DND-41 (cell line): ENCODE data around the gene SLC43A3.

Experiments
- EZH2 ChIP-seq: IDR thresholded peaks from 3 replicates; pipeline ENCODE4 v1.6.1; 2012; ENCODE audit warnings: borderline replicate concordance, low read depth, mild to moderate bottlenecking, moderate library complexity, low read length, inconsistent platforms; ENCODE audit not compliant: severe bottlenecking
- TF ChIP-seq, protein P1 (sequence below): IDR thresholded peaks from 2 replicates; pipeline ENCODE4 v1.5.1; 2012; ENCODE audit warnings: borderline replicate concordance, low read length, moderate library complexity, mild to moderate bottlenecking; ENCODE audit not compliant: poor library complexity, severe bottlenecking; ENCODE audit errors: extremely low read depth

GRCh38 chr11:57378186-57378585, 48.7 kb downstream of the SLC43A3 start:
- TF ChIP-seq, protein P1, sequence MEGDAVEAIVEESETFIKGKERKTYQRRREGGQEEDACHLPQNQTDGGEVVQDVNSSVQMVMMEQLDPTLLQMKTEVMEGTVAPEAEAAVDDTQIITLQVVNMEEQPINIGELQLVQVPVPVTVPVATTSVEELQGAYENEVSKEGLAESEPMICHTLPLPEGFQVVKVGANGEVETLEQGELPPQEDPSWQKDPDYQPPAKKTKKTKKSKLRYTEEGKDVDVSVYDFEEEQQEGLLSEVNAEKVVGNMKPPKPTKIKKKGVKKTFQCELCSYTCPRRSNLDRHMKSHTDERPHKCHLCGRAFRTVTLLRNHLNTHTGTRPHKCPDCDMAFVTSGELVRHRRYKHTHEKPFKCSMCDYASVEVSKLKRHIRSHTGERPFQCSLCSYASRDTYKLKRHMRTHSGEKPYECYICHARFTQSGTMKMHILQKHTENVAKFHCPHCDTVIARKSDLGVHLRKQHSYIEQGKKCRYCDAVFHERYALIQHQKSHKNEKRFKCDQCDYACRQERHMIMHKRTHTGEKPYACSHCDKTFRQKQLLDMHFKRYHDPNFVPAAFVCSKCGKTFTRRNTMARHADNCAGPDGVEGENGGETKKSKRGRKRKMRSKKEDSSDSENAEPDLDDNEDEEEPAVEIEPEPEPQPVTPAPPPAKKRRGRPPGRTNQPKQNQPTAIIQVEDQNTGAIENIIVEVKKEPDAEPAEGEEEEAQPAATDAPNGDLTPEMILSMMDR: no peak
- no peak for TF ChIP-seq EZH2
